ENCODE results near the gene SLC12A3. TPM values are rescaled to one million over a fixed set of nuclear protein-coding genes. Genes with fewer than 3 reads are reported as not detected.

SLC12A3 gene
- total and polyA plus RNA-seq, 2 of the 4 experiments (the other 2 are of a cell fraction): not detected

- no peak overlapping the region for H3K4me3 ChIP-seq (ENCODE audit: insufficient read depth, low read depth, low read length)
- H3K14ac ChIP-seq (replicated peaks; ENCODE audit: low read depth, low read length): no peak overlapping the region
- no peak overlapping the region for H4K5ac ChIP-seq (ENCODE audit: low read depth, low read length)
- no peaks in the 10 kb centered on the region for H3K36me3 ChIP-seq (ENCODE audit: control insufficient read depth, insufficient read depth, low read length)
- H2BK15ac ChIP-seq (ENCODE audit: low read depth, low read length): no peak overlapping the region
- no peak overlapping the region for H2AK9ac ChIP-seq (replicated peaks; ENCODE audit: low read depth, low read length, poor library complexity)
- no peak overlapping the region for H2BK20ac ChIP-seq (ENCODE audit: low read depth, low read length)
- intact Hi-C loops (cut with micrococcal nuclease) (no loop called here), dilution Hi-C loops (cut with HindIII; ENCODE audit: low sequenced_read_pairs, unreplicated experiment) (no loop called here), in situ Hi-C loops (cut with MboI; ENCODE audit: low sequenced_read_pairs) (no loop called here)
- no peak for TF ChIP-seq RFX5 (IDR thresholded peaks at IDR 0.05; ENCODE audit: low read depth, low read length)
- no peak for TF ChIP-seq FOS (IDR thresholded peaks at IDR 0.05; ENCODE audit: low read depth, low read length)
- no peak for TF ChIP-seq SMC3 (IDR thresholded peaks at IDR 0.05; ENCODE audit: low read depth, low read length)
- no peak for TF ChIP-seq BHLHE40 (IDR thresholded peaks at IDR 0.05; ENCODE audit: low read depth, low read length)
- TF ChIP-seq, protein P1, sequence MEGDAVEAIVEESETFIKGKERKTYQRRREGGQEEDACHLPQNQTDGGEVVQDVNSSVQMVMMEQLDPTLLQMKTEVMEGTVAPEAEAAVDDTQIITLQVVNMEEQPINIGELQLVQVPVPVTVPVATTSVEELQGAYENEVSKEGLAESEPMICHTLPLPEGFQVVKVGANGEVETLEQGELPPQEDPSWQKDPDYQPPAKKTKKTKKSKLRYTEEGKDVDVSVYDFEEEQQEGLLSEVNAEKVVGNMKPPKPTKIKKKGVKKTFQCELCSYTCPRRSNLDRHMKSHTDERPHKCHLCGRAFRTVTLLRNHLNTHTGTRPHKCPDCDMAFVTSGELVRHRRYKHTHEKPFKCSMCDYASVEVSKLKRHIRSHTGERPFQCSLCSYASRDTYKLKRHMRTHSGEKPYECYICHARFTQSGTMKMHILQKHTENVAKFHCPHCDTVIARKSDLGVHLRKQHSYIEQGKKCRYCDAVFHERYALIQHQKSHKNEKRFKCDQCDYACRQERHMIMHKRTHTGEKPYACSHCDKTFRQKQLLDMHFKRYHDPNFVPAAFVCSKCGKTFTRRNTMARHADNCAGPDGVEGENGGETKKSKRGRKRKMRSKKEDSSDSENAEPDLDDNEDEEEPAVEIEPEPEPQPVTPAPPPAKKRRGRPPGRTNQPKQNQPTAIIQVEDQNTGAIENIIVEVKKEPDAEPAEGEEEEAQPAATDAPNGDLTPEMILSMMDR (conservative IDR thresholded peaks at IDR 0.05; ENCODE audit: low read depth, low read length): no peak
- TF ChIP-seq, protein P2, sequence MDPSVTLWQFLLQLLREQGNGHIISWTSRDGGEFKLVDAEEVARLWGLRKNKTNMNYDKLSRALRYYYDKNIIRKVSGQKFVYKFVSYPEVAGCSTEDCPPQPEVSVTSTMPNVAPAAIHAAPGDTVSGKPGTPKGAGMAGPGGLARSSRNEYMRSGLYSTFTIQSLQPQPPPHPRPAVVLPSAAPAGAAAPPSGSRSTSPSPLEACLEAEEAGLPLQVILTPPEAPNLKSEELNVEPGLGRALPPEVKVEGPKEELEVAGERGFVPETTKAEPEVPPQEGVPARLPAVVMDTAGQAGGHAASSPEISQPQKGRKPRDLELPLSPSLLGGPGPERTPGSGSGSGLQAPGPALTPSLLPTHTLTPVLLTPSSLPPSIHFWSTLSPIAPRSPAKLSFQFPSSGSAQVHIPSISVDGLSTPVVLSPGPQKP (IDR thresholded peaks at IDR 0.05; ENCODE audit: borderline replicate concordance, low read depth, low read length): no peak
- TF ChIP-seq MXI1 (IDR thresholded peaks at IDR 0.05; ENCODE audit: borderline replicate concordance, low read depth, low read length): no peak
- TF ChIP-seq NFE2L2 (IDR thresholded peaks at IDR 0.05; ENCODE audit: low read depth, low read length): no peak
- TF ChIP-seq MAFK (IDR thresholded peaks at IDR 0.05; ENCODE audit: low read depth, low read length): no peak
- TF ChIP-seq RAD21 (IDR thresholded peaks at IDR 0.05; ENCODE audit: low read length): no peak
- no peak for TF ChIP-seq RCOR1 (IDR thresholded peaks at IDR 0.05; ENCODE audit: insufficient replicate concordance, low read length)
- TF ChIP-seq CHD1 (IDR thresholded peaks at IDR 0.05; ENCODE audit: low read depth, low read length): no peak
- no peak for TF ChIP-seq MAZ (IDR thresholded peaks at IDR 0.05; ENCODE audit: borderline replicate concordance, low read depth, low read length)
- TF ChIP-seq, protein P3, sequence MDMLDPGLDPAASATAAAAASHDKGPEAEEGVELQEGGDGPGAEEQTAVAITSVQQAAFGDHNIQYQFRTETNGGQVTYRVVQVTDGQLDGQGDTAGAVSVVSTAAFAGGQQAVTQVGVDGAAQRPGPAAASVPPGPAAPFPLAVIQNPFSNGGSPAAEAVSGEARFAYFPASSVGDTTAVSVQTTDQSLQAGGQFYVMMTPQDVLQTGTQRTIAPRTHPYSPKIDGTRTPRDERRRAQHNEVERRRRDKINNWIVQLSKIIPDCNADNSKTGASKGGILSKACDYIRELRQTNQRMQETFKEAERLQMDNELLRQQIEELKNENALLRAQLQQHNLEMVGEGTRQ (IDR thresholded peaks at IDR 0.05; ENCODE audit: low read depth, low read length): no peak
- peaks cover 21% of the 10 kb centered on the region; the same call in 1 of the 2 replicates for H3K27me3 ChIP-seq (ENCODE audit: control insufficient read depth, insufficient read depth, low read length)
- no peak overlapping the region for H3K56ac ChIP-seq (ENCODE audit: extremely low read depth, insufficient read depth, low read length)
- no peaks in the 10 kb centered on the region for H3K9me3 ChIP-seq (ENCODE audit: control insufficient read depth, insufficient read depth, low read length)
- no peak for ATAC-seq (ENCODE audit: low read depth)
- no peak for DNase-seq
- H3K9me1 ChIP-seq (ENCODE audit: insufficient read depth, low read length): no peaks in the 10 kb centered on the region
- no peaks in the 10 kb centered on the region for H4K20me1 ChIP-seq (ENCODE audit: insufficient read depth, low read length)
- no peak overlapping the region for H3K18ac ChIP-seq (ENCODE audit: low read depth, low read length)
- H3K23ac ChIP-seq (ENCODE audit: low read depth, low read length): no peak overlapping the region
- H3K79me1 ChIP-seq (ENCODE audit: low read depth in 1 of 2, low read length in 2 of 2): no peaks in the 10 kb centered on the region
- no TSS peak for BruUV-seq (replicated peaks)
- H4K91ac ChIP-seq (ENCODE audit: insufficient read depth, low read depth, low read length): no peak overlapping the region
- POLR2A ChIA-PET (ENCODE audit: unreplicated experiment): no interaction called here
- no peak overlapping the region for H3K4me2 ChIP-seq (ENCODE audit: low read depth, low read length)
- no peaks in the 10 kb centered on the region for H3K4me1 ChIP-seq (ENCODE audit: control insufficient read depth, insufficient read depth, low read length)
- no peak overlapping the region for H3K4ac ChIP-seq (ENCODE audit: low read depth, low read length)
- H4K8ac ChIP-seq (ENCODE audit: low read depth in 2 of 2, low read length in 2 of 2): no peak overlapping the region
- no peak overlapping the region for H2BK5ac ChIP-seq (ENCODE audit: low read depth, low read length, poor library complexity, severe bottlenecking)
- no peak overlapping the region for H2AK5ac ChIP-seq (ENCODE audit: low read depth, low read length)
- no peak overlapping the region for H2AFZ ChIP-seq (replicated peaks; ENCODE audit: low read length, poor library complexity)
- no peak overlapping the region for H2BK120ac ChIP-seq (ENCODE audit: low read depth, low read length)
- CTCF ChIA-PET: no interaction called here
- H3K9ac ChIP-seq (ENCODE audit: low read depth, low read length): no peak overlapping the region
- no CpG with 5 or more reads among the region's 2 CpGs for WGBS, 2 experiments (ENCODE audit: extremely low coverage in 2 of 2, insufficient read length in 1 of 2)
- H3K27ac ChIP-seq (ENCODE audit: insufficient read depth, low read length): no peak overlapping the region
Measured at GRCh38 chr16:56883586-56883985, 18.6 kb downstream of the SLC12A3 start.
